Keratinocyte (primary cell): ENCODE measurements around the gene TERB1. TPM values are rescaled to one million over a fixed set of nuclear protein-coding genes. Genes with fewer than 3 reads are reported as not detected.

Experiments used
- DNase-seq: peaks from one replicate; pipeline ENCODE4 v3.0.0-alpha.2; 2011; ENCODE audit warnings: low read depth, missing footprints, low spot score
- FAIRE-seq: peaks from 2 replicates; lab custom pipeline; 2011; peaks lifted over from hg19 to GRCh38; lab: Jason Lieb, UNC
- H2AFZ ChIP-seq: 2 replicates; pipeline ENCODE4 v1.6.0; 2012; ENCODE audit warnings: low read length, control low read depth, inconsistent platforms; ENCODE audit not compliant: control insufficient read depth
- H3K27ac ChIP-seq: 2 replicates; pipeline ENCODE4 v1.5.1; 2011; ENCODE audit warnings: low read length; ENCODE audit not compliant: control insufficient read depth, insufficient read depth
- H3K27me3 ChIP-seq: 3 replicates; pipeline ENCODE4 v1.6.0; 2011; ENCODE audit warnings: low read length; ENCODE audit not compliant: control insufficient read depth, insufficient read depth; ENCODE audit errors: extremely low read depth
- H3K36me3 ChIP-seq, 2 experiments: 2 replicates in 1 of 2; 3 replicates in 1 of 2; pipeline ENCODE4 v1.5.1; 2011; ENCODE audit warnings: low read length in 2 of 2, mild to moderate bottlenecking in 1 of 2; ENCODE audit not compliant: control insufficient read depth in 2 of 2, insufficient read depth in 2 of 2; ENCODE audit errors: extremely low read depth in 1 of 2
- H3K4me1 ChIP-seq: 3 replicates; pipeline ENCODE4 v1.5.1; 2011; ENCODE audit warnings: low read length; ENCODE audit not compliant: control insufficient read depth, insufficient read depth; ENCODE audit errors: extremely low read depth
- H3K4me2 ChIP-seq: 3 replicates; pipeline ENCODE4 v1.6.0; 2011; ENCODE audit warnings: low read depth, low read length; ENCODE audit not compliant: control insufficient read depth, insufficient read depth; ENCODE audit errors: extremely low read depth
- H3K4me3 ChIP-seq, 3 experiments: fragments of 200-600 bp in 1 of 3; sonication (generic) in 1 of 3; 2 replicates in 2 of 3; 3 replicates in 1 of 3; pipeline ENCODE4 v1.5.1; 2011 to 2016; ENCODE audit warnings: low read length in 3 of 3, mild to moderate bottlenecking in 3 of 3, control low read depth in 2 of 3, inconsistent platforms in 1 of 3, low read depth in 1 of 3, mixed read lengths in 1 of 3, mixed run types in 1 of 3, moderate library complexity in 1 of 3; ENCODE audit not compliant: control insufficient read depth in 2 of 3, insufficient read depth in 2 of 3; ENCODE audit errors: extremely low read depth in 1 of 3
- H3K79me2 ChIP-seq: 2 replicates; pipeline ENCODE4 v1.6.0; 2012; ENCODE audit warnings: low read length; ENCODE audit not compliant: control insufficient read depth, insufficient read depth
- H3K9ac ChIP-seq: 3 replicates; pipeline ENCODE4 v1.6.0; 2011; ENCODE audit warnings: low read length; ENCODE audit not compliant: control insufficient read depth, insufficient read depth; ENCODE audit errors: extremely low read depth
- H3K9me1 ChIP-seq: 3 replicates; pipeline ENCODE4 v1.6.0; 2011; ENCODE audit warnings: low read length; ENCODE audit not compliant: control insufficient read depth, insufficient read depth; ENCODE audit errors: extremely low read depth
- H3K9me3 ChIP-seq: 2 replicates; pipeline ENCODE4 v1.5.1; 2012; ENCODE audit warnings: low read depth, low read length; ENCODE audit not compliant: control insufficient read depth
- H4K20me1 ChIP-seq: 3 replicates; pipeline ENCODE4 v1.6.0; 2011; ENCODE audit warnings: low read length; ENCODE audit not compliant: control insufficient read depth, insufficient read depth; ENCODE audit errors: extremely low read depth
- CTCF ChIP-seq, 3 experiments: IDR thresholded peaks in 1 of 3; conservative IDR thresholded peaks in 1 of 3; optimal IDR thresholded peaks in 1 of 3; 2 replicates in 2 of 3; 3 replicates in 1 of 3; pipeline versions ENCODE3 to v1.5.1; 2011; ENCODE audit warnings: low read length in 3 of 3, mild to moderate bottlenecking in 3 of 3, moderate library complexity in 2 of 3, control low read depth in 1 of 3, inconsistent platforms in 1 of 3; ENCODE audit not compliant: insufficient read depth in 2 of 3; ENCODE audit errors: extremely low read depth in 1 of 3
- EZH2 ChIP-seq: IDR thresholded peaks from one replicate; pipeline ENCODE4 v1.6.1; 2012; ENCODE audit warnings: inconsistent platforms, mild to moderate bottlenecking, low read length, moderate library complexity
- dilution Hi-C: fragments of 300-500 bp; cut with MboI; formaldehyde crosslinking; loops from one replicate; pipeline ENCODE4 v1.7.0; 2020; ENCODE audit warnings: low sequenced_read_pairs; ENCODE audit not compliant: extremely low pct_ligation_motif_present
- polyA plus RNA-seq, 5 experiments: library from polyadenylated mRNA; depleted of rRNA in 3 of 5; stranded (reverse) in 3 of 5; stranded (forward) in 1 of 5; unstranded in 1 of 5; fragments of >200 nt; gene quantifications; 1 replicate in 1 of 5; 2 replicates in 3 of 5; 3 replicates in 1 of 5; pipeline versions ENCODE4 v1.2.1 to v1.2.3, GENCODE V29; 2011 to 2012; ENCODE audit warnings: missing spikeins in 2 of 5, low read depth in 1 of 5, low replicate concordance in 1 of 5

The TERB1 gene
- polyA plus RNA-seq, 1 donor (not counting 4 experiments of a cell fraction or from before 2014, with no cell fraction given) = 0.22 TPM

GRCh38 chr16:66741950-66742808 lies 59.2 kb downstream of the TERB1 start:
- FAIRE-seq (no peak), DNase-seq (no peak)
- dilution Hi-C loops = no loop called here
- Histone ChIP-seq H3K4me3 (no peak overlapping the region), H2AFZ (no peak overlapping the region), H3K9ac (peak overlapping the region; percentile 51), H3K9me1 (peaks cover 5% of the 10 kb centered on the region), H3K27ac (peak overlapping the region; percentile 63), H3K27me3 (no peaks in the 10 kb centered on the region), H4K20me1 (peaks cover 8% of the 10 kb centered on the region), H3K4me2 (peak overlapping the region; percentile 14), H3K9me3 (no peaks in the 10 kb centered on the region), H3K4me1 (peaks cover 25% of the 10 kb centered on the region), H3K79me2 (peaks cover 56% of the 10 kb centered on the region), H3K36me3 (peaks cover 27 to 37% of the 10 kb centered on the region in 2 experiments)
- no peak for TF ChIP-seq CTCF (optimal IDR thresholded peaks at IDR 0.05 in 1 of 3, IDR thresholded peaks at IDR 0.05 in 1 of 3, conservative IDR thresholded peaks at IDR 0.05 in 1 of 3; ENCODE audit: extremely low read depth in 1 of 3, insufficient read depth in 2 of 3, low read length in 3 of 3)
- TF ChIP-seq EZH2 = no peak

GRCh38 chr16:66741169-66741900 lies 60.0 kb downstream of the TERB1 start:
- H3K4me2 ChIP-seq = peak overlapping the region; percentile 14
- peaks cover 32% of the 10 kb centered on the region for H3K4me1 ChIP-seq
- H3K36me3 ChIP-seq = peaks cover 26 to 38% of the 10 kb centered on the region in 2 experiments
- H3K4me3 ChIP-seq = no peak overlapping the region
- peaks cover 53% of the 10 kb centered on the region for H3K79me2 ChIP-seq
- dilution Hi-C loops = no loop called here
- H3K27me3 ChIP-seq = no peaks in the 10 kb centered on the region
- DNase-seq (no peak), FAIRE-seq (peak; percentile 51)
- no peak for TF ChIP-seq CTCF (optimal IDR thresholded peaks at IDR 0.05 in 1 of 3, IDR thresholded peaks at IDR 0.05 in 1 of 3, conservative IDR thresholded peaks at IDR 0.05 in 1 of 3; ENCODE audit: extremely low read depth in 1 of 3, insufficient read depth in 2 of 3, low read length in 3 of 3)
- TF ChIP-seq EZH2 = no peak
- H4K20me1 ChIP-seq = peaks cover 8% of the 10 kb centered on the region
- peak overlapping the region; percentile 63 for H3K27ac ChIP-seq
- no peaks in the 10 kb centered on the region for H3K9me3 ChIP-seq
- H3K9ac ChIP-seq = peak overlapping the region; percentile 51
- peaks cover 5% of the 10 kb centered on the region for H3K9me1 ChIP-seq
- no peak overlapping the region for H2AFZ ChIP-seq
